Measurements from ENCODE around the gene MTHFD1L.

DNA sequence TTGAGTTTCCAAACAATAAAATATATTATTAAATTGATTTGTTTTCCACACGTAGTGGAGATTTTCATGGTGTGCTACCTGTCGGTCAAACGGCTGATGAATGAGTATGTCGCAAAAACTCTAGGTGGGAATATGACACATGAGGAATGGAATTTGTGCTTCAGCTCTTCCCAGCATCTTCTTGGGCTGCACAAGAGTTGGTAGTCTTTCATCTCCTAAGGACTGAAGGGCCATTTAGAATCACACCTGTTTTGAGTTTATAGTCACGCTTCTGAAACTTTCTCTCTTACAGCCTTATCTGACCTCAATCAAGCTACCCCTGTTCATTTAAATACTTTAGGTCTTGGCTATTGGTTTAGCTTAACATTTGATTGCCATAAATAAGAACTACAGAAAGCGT is 216.6 kb downstream of the MTHFD1L start:
- TF ChIP-seq EZH2 (IDR thresholded peaks at IDR 0.05) (no peak), EZH2phosphoT487 (IDR thresholded peaks at IDR 0.05) (no peak)
- TF ChIP-seq, protein P1, sequence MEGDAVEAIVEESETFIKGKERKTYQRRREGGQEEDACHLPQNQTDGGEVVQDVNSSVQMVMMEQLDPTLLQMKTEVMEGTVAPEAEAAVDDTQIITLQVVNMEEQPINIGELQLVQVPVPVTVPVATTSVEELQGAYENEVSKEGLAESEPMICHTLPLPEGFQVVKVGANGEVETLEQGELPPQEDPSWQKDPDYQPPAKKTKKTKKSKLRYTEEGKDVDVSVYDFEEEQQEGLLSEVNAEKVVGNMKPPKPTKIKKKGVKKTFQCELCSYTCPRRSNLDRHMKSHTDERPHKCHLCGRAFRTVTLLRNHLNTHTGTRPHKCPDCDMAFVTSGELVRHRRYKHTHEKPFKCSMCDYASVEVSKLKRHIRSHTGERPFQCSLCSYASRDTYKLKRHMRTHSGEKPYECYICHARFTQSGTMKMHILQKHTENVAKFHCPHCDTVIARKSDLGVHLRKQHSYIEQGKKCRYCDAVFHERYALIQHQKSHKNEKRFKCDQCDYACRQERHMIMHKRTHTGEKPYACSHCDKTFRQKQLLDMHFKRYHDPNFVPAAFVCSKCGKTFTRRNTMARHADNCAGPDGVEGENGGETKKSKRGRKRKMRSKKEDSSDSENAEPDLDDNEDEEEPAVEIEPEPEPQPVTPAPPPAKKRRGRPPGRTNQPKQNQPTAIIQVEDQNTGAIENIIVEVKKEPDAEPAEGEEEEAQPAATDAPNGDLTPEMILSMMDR (IDR thresholded peaks at IDR 0.05), result no peak
